GM19395 (cell line): ENCODE measurements around the gene REXO4.
"Not testable (repeated sequence)": the region's sequence is repeated elsewhere in the genome, so short reads cannot be mapped to it uniquely, and the experiment has no call there.

Experiments
- ATAC-seq: cut with Tn5 transposase; IDR thresholded peaks from one replicate; pipeline ENCODE4 v1.9.1; 2021; ENCODE audit warnings: mild to moderate bottlenecking, moderate library complexity; ENCODE audit not compliant: unreplicated experiment

Gene REXO4

GRCh38 chr9:133421615-133422542 lies 4.1 kb upstream of the REXO4 start, which contains the start of gene ADAMTS13:
ADAMTS13 (plus strand) TSS chr9:133422367; CDS start chr9:133422444, 77 bp downstream.
- peak; percentile 34 for ATAC-seq

- peak; percentile 42 for ATAC-seq
Observed at GRCh38 chr9:133420392-133420827, 2.6 kb upstream of the REXO4 start.

- no peak for ATAC-seq
Observed at GRCh38 chr9:133419005-133419404, 1.2 kb upstream of the REXO4 start.

- no peak for ATAC-seq
Observed at GRCh38 chr9:133415170-133415569, 2.6 kb downstream of the REXO4 start.

GRCh38 chr9:133408042-133408441 lies 9.8 kb downstream of the REXO4 start:
- ATAC-seq: no peak

- ATAC-seq: no peak
Observed at GRCh38 chr9:133406480-133407307, 11.1 kb downstream of the REXO4 start.

- no peak for ATAC-seq
Observed at GRCh38 chr9:133405508-133406438, 12.0 kb downstream of the REXO4 start.

- ATAC-seq: no peak
Observed at GRCh38 chr9:133404454-133405002, 13.3 kb downstream of the REXO4 start.

GRCh38 chr9:133403766-133404453 lies 13.9 kb downstream of the REXO4 start:
- ATAC-seq: no peak

GRCh38 chr9:133402689-133403088 lies 15.1 kb downstream of the REXO4 start:
- no peak for ATAC-seq

GRCh38 chr9:133401588-133401987 lies 16.2 kb downstream of the REXO4 start:
- no peak for ATAC-seq

- no peak for ATAC-seq
Observed at GRCh38 chr9:133400292-133400691, 17.5 kb downstream of the REXO4 start.

- ATAC-seq: no peak
Observed at GRCh38 chr9:133397895-133398294, 19.9 kb downstream of the REXO4 start.

- ATAC-seq: no peak
Observed at GRCh38 chr9:133397370-133397769, 20.4 kb downstream of the REXO4 start.

- ATAC-seq: no peak
Observed at GRCh38 chr9:133396952-133397351, 20.9 kb downstream of the REXO4 start.

GRCh38 chr9:133394687-133395271 lies 23.0 kb downstream of the REXO4 start:
- no peak for ATAC-seq

- ATAC-seq: no peak
Observed at GRCh38 chr9:133393399-133393798, 24.4 kb downstream of the REXO4 start.

GRCh38 chr9:133392308-133392707 lies 25.5 kb downstream of the REXO4 start:
- ATAC-seq: not testable (repeated sequence)

- not testable (repeated sequence) for ATAC-seq
Observed at GRCh38 chr9:133391449-133391848, 26.4 kb downstream of the REXO4 start.
